ENCODE data around the gene GRIN2A. TPM values are rescaled to one million over a fixed set of nuclear protein-coding genes. Genes with fewer than 3 reads are reported as not detected.

The GRIN2A gene
- total and polyA plus RNA-seq, 2 donors (not counting 3 experiments of a cell fraction or from before 2014, with no cell fraction given), result not detected

DNA sequence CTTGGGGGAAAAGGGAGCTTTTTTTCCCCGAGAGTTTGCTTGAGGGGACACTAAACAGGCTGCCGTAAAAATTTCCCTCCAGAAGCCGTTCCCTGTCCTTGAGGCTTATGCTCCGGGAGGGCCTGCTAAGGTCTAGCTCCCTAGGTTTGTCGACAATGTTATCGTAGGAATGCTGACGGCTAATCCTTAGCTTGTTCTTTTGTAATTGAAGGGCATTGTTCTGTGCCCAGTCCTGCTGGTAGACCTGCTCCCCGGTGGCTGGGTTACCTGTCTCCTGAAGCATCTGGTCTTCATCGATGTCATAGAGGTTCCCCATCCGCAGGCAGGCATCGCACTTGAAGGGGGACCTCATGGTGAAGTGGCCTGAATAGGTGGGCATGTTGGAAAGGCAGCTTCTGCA is 418.7 kb downstream of the GRIN2A start:
- ChIA-PET CTCF (no interaction called here), POLR2A (no interaction called here)
- DNase-seq (ENCODE audit: low read depth, low spot score), result no peak
- Histone ChIP-seq H3K4me1 (ENCODE audit: control insufficient read depth, extremely low read depth, insufficient read depth, low read length) (no peaks in the 10 kb centered on the region), H3K9me1 (replicated peaks; ENCODE audit: control insufficient read depth, extremely low read depth, insufficient read depth, low read length) (no peaks in the 10 kb centered on the region), H2AFZ (ENCODE audit: low read depth, low read length) (no peak overlapping the region), H3K79me2 (ENCODE audit: control insufficient read depth, insufficient read depth, low read length) (no peaks in the 10 kb centered on the region), H3K27me3 (ENCODE audit: control insufficient read depth in 2 of 2, insufficient read depth in 2 of 2, low read length in 2 of 2) (no peaks in the 10 kb centered on the region), H3K27ac (ENCODE audit: insufficient read depth, low read depth, low read length) (no peak overlapping the region), H4K20me1 (replicated peaks; ENCODE audit: control insufficient read depth, extremely low read depth, insufficient read depth, low read length) (no peaks in the 10 kb centered on the region), H3K4me3 (replicated peaks in 1 of 3; ENCODE audit: insufficient read depth in 1 of 3, low read depth in 1 of 3, low read length in 3 of 3) (no peak overlapping the region), H3K36me3 (ENCODE audit: control insufficient read depth in 2 of 2, extremely low read depth in 1 of 2, insufficient read depth in 2 of 2, low read length in 2 of 2) (no peaks in the 10 kb centered on the region), H3K9ac (replicated peaks; ENCODE audit: extremely low read depth, insufficient read depth, low read length) (no peak overlapping the region), H3K4me2 (ENCODE audit: insufficient read depth, low read length) (no peak overlapping the region), H3K9me3 (replicated peaks; ENCODE audit: control insufficient read depth, insufficient read depth, low read length) (peaks cover 3% of the 10 kb centered on the region)
- dilution Hi-C loops (cut with MboI; ENCODE audit: extremely low pct_ligation_motif_present, low sequenced_read_pairs) (no loop called here), intact Hi-C loops (cut with micrococcal nuclease) (no loop called here)
- no TSS peak for BruUV-seq (replicated peaks)
- FAIRE-seq, result no peak
- TF ChIP-seq, protein P1, sequence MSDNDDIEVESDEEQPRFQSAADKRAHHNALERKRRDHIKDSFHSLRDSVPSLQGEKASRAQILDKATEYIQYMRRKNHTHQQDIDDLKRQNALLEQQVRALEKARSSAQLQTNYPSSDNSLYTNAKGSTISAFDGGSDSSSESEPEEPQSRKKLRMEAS (IDR thresholded peaks at IDR 0.05; ENCODE audit: insufficient read depth, insufficient read length), result no peak
- TF ChIP-seq JUN (IDR thresholded peaks at IDR 0.05; ENCODE audit: borderline replicate concordance, insufficient read depth, insufficient read length, low read depth) (no peak), POLR2AphosphoS5 (IDR thresholded peaks at IDR 0.05; ENCODE audit: insufficient read depth, low read depth, low read length) (no peak), GATA2 (IDR thresholded peaks at IDR 0.05; ENCODE audit: insufficient read depth, insufficient read length, low read depth, low read length) (no peak), POLR2A (IDR thresholded peaks at IDR 0.05; ENCODE audit: low read depth, low read length) (no peak), MYC (IDR thresholded peaks at IDR 0.05; ENCODE audit: low read depth, low read length) (no peak), EZH2 (IDR thresholded peaks at IDR 0.05; ENCODE audit: borderline replicate concordance, low read depth, low read length, severe bottlenecking) (no peak), FOS (IDR thresholded peaks at IDR 0.05; ENCODE audit: borderline replicate concordance, insufficient read depth, low read length) (no peak)
- TF ChIP-seq, protein P2, sequence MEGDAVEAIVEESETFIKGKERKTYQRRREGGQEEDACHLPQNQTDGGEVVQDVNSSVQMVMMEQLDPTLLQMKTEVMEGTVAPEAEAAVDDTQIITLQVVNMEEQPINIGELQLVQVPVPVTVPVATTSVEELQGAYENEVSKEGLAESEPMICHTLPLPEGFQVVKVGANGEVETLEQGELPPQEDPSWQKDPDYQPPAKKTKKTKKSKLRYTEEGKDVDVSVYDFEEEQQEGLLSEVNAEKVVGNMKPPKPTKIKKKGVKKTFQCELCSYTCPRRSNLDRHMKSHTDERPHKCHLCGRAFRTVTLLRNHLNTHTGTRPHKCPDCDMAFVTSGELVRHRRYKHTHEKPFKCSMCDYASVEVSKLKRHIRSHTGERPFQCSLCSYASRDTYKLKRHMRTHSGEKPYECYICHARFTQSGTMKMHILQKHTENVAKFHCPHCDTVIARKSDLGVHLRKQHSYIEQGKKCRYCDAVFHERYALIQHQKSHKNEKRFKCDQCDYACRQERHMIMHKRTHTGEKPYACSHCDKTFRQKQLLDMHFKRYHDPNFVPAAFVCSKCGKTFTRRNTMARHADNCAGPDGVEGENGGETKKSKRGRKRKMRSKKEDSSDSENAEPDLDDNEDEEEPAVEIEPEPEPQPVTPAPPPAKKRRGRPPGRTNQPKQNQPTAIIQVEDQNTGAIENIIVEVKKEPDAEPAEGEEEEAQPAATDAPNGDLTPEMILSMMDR (IDR thresholded peaks at IDR 0.05; ENCODE audit: extremely low read depth in 1 of 2, insufficient read depth in 1 of 2, low read depth in 1 of 2, low read length in 2 of 2), result no peak
